ENCODE results near the gene STXBP4.

The STXBP4 gene

DNA sequence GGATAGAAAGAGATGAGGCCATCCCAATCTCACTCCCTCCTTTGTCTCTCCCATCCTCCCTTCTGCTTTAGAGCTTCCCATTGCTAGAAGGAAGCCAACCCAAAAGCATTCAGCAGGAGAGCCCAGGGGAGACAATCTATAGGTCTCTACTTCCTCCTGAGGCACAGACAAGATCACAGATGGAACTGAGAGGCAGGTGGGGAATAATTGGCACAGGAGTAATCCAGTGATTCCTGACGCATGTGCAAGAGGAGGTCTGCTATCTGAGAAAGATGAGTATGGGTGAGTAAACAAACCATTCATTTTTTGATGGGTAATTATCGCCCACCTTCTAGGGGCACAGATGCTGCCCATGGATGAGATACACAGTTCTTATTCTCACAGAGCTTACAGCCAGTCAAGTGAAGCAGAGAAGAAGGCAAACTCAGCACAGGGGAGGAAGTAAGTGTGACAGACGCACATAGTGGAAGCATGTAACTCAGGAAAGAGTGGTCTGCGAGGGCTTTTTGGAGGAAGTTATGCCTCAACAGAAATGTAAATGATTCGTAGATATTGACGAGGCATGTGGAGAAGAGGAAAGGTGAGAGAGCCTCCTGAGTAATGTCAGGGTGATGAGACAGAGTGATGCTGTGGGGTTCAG lies 207.3 kb downstream of the STXBP4 start:
- Mint-ChIP-seq H3K36me3 (ENCODE audit: low read depth) (peaks cover 23% of the 10 kb centered on the region), H3K9me3 (peaks cover 17% of the 10 kb centered on the region), H3K27ac (peak overlapping the region in 2 of 3 experiments; percentile 42 to 89), H3K4me1 (peaks cover 29% of the 10 kb centered on the region), H3K27me3 (ENCODE audit: low read depth) (no peaks in the 10 kb centered on the region), H3K4me3 (no peak overlapping the region)
- no peak for TF ChIP-seq CTCF (IDR thresholded peaks at IDR 0.05; ENCODE audit: unreplicated experiment in 3 of 3)

GRCh38 chr17:55177159-55177854 lies 208.7 kb downstream of the STXBP4 start:
- Mint-ChIP-seq H3K27ac (peak overlapping the region in 2 of 3 experiments; percentile 26 to 46), H3K27me3 (ENCODE audit: low read depth) (no peaks in the 10 kb centered on the region), H3K36me3 (ENCODE audit: low read depth) (peaks cover 27% of the 10 kb centered on the region)

GRCh38 chr17:55177855-55178217 lies 209.3 kb downstream of the STXBP4 start:
- Mint-ChIP-seq H3K4me1 (peaks cover 29% of the 10 kb centered on the region), H3K4me3 (no peak overlapping the region), H3K36me3 (ENCODE audit: low read depth) (peaks cover 30% of the 10 kb centered on the region), H3K9me3 (peaks cover 18% of the 10 kb centered on the region), H3K27me3 (ENCODE audit: low read depth) (no peaks in the 10 kb centered on the region), H3K27ac (peak overlapping the region in 1 of 3 experiments; percentile 46)
- TF ChIP-seq CTCF (IDR thresholded peaks at IDR 0.05; ENCODE audit: unreplicated experiment in 3 of 3) = no peak

More at GRCh38 chr17:55177159-55177854, 208.7 kb downstream of the STXBP4 start:
- peaks cover 29% of the 10 kb centered on the region for H3K4me1 Mint-ChIP-seq
- no peak overlapping the region for H3K4me3 Mint-ChIP-seq
- H3K9me3 Mint-ChIP-seq = peaks cover 15% of the 10 kb centered on the region
- TF ChIP-seq CTCF (IDR thresholded peaks at IDR 0.05; ENCODE audit: unreplicated experiment in 3 of 3) = no peak

DNA sequence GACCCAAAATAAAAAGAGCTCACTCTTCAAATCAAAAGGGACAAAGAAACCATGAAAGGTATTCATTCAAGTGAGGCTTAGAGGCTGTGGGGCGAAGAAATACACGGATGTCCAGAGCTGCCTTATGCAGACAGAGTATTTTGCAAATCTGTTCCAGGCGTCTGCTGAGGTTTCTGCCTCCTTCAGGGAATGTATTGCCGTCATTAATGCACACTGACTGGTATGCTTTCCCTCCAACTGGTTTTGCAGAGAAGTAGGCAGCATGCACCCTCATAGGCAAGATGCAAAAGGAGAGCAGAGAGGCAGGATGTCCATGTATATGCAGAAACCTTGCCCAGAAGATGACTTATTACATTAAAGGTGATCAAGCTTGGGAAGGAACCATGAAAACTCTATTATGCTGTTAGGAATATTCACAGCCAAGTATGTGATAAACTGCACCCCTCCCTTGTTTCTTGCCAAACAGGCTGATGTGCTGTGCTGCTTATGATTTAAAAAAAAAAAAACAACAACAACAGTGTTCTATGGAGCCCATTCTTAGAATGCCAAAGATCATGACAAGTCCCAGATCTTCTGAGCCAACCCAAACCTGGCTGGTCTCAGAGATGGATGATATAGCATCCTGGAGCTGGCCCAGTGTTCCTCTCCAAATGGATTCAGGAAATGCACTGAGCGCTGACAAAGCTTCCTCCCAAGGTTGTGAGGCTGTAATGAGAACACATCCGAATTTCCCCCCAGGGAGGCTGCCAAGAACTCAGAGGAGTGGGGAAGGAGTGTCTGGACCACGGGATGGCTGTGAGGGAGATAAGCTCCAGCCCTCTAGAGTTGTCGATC lies 218.6 kb downstream of the STXBP4 start:
- H3K4me1 Mint-ChIP-seq = peaks cover 7% of the 10 kb centered on the region
- no peak for TF ChIP-seq CTCF (IDR thresholded peaks at IDR 0.05; ENCODE audit: unreplicated experiment in 3 of 3)
- peak overlapping the region in 1 of 3 experiments; percentile 26 for H3K27ac Mint-ChIP-seq
- H3K36me3 Mint-ChIP-seq (ENCODE audit: low read depth) = peaks cover 4% of the 10 kb centered on the region
- no peak overlapping the region for H3K4me3 Mint-ChIP-seq
- H3K9me3 Mint-ChIP-seq = peaks cover 4% of the 10 kb centered on the region
- no peaks in the 10 kb centered on the region for H3K27me3 Mint-ChIP-seq (ENCODE audit: low read depth)

DNA sequence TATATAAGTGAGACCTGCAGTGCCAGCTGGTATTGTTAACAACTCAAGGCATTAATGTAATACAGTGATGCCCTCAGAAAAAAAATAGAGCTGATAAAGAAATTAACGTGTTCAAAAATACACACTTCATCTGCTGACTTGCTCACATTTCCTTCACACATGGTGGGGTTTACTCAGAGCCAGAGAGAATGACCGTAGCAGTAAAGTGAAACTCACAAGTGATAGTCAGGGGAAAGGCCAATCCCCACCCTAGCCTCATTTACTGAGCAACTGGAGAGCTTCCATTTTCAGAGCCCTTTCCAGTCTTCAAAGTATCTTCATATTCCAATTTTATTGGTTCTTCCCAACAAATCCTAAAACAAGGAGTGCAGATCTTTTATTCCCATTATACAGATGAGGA lies 222.2 kb downstream of the STXBP4 start:
- no peaks in the 10 kb centered on the region for H3K36me3 Mint-ChIP-seq (ENCODE audit: low read depth)
- no peak overlapping the region for H3K4me3 Mint-ChIP-seq
- H3K9me3 Mint-ChIP-seq = no peaks in the 10 kb centered on the region
- peaks cover 7% of the 10 kb centered on the region for H3K4me1 Mint-ChIP-seq
- no peak for TF ChIP-seq CTCF (IDR thresholded peaks at IDR 0.05; ENCODE audit: unreplicated experiment in 3 of 3)
- no peaks in the 10 kb centered on the region for H3K27me3 Mint-ChIP-seq (ENCODE audit: low read depth)
- no peak overlapping the region for H3K27ac Mint-ChIP-seq

Measured in nephron (organoid).